Transverse colon (tissue), 4 donors: ENCODE measurements around the gene IGSF21. TPM values are rescaled to one million over a fixed set of nuclear protein-coding genes. Genes with fewer than 3 reads are reported as not detected.

ENCODE experiments used
- DNase-seq: peaks from one replicate; pipeline ENCODE4 v3.0.0-alpha.2; 2019
- H3K27ac ChIP-seq, 4 donors: fragments of 200-600 bp; sonication (generic); 2 replicates each; pipeline ENCODE4 v1.5.1; 2016 to 2018; ENCODE audit warnings: inconsistent platforms in 4 of 4
- H3K27me3 ChIP-seq: fragments of 200-600 bp; sonication (generic); 2 replicates; pipeline ENCODE4 v1.5.1; 2017; ENCODE audit warnings: inconsistent platforms
- H3K36me3 ChIP-seq, 4 donors: fragments of 200-600 bp; sonication (generic); 2 replicates each; pipeline ENCODE4 v1.5.1; 2017 to 2019; ENCODE audit warnings: inconsistent platforms in 4 of 4
- H3K4me1 ChIP-seq, 4 donors: fragments of 200-600 bp; sonication (generic); 2 replicates each; pipeline ENCODE4 v1.5.1; 2017 to 2020; ENCODE audit warnings: inconsistent platforms in 4 of 4
- H3K4me3 ChIP-seq, 4 donors: fragments of 200-600 bp; sonication (generic); 1 replicate in 1 of 4; 2 replicates in 3 of 4; pipeline versions ENCODE4 v1.5.1 to v1.6.1; 2017 to 2019; ENCODE audit warnings: inconsistent platforms in 4 of 4
- H3K9me3 ChIP-seq, 2 donors: fragments of 200-600 bp; sonication (generic); 2 replicates each; pipeline ENCODE4 v1.5.1; 2017 to 2019; ENCODE audit warnings: inconsistent platforms in 2 of 2
- CTCF ChIP-seq, 5 experiments: fragments of 200-600 bp in 3 of 5; fragments of 450-650 bp in 2 of 5; sonication (generic) in 3 of 5; IDR thresholded peaks; 1 replicate in 2 of 5; 2 replicates in 3 of 5; pipeline ENCODE4 v1.5.1; 2016 to 2017; ENCODE audit warnings: antibody characterized with exemption in 5 of 5, inconsistent platforms in 3 of 5, mild to moderate bottlenecking in 2 of 5, moderate library complexity in 1 of 5
- EP300 ChIP-seq: sonication (generic); formaldehyde crosslinking; IDR thresholded peaks from one replicate; pipeline ENCODE4 v1.6.1; 2017; ENCODE audit warnings: antibody characterized with exemption, low read depth
- POLR2A ChIP-seq: fragments of 450-650 bp; IDR thresholded peaks from one replicate; pipeline ENCODE4 v1.6.1; 2016; ENCODE audit warnings: antibody characterized with exemption, mild to moderate bottlenecking, moderate library complexity
- POLR2AphosphoS5 ChIP-seq, 3 donors: sonication (generic); formaldehyde crosslinking; IDR thresholded peaks; one replicate each; pipeline ENCODE4 v1.6.1; 2016; ENCODE audit warnings: antibody characterized with exemption in 3 of 3
- WGBS, 2 donors: methylation state at CpG; one replicate each; pipeline ENCODE4 v1.1.5; 2018; ENCODE audit warnings: low coverage in 1 of 2; 5-methylcytosine and 5-hydroxymethylcytosine counted together
- in situ Hi-C, 4 donors: fragments of 200-750 bp; cut with MboI; loops; one replicate each; pipeline versions ENCODE4 v1.15.0 to v1.15.1; 2017; ENCODE audit warnings: low sequenced_read_pairs in 3 of 4, low pct_ligation_motif_present in 1 of 4, low pct_unique_long_range_greater_than_20kb in 1 of 4
- intact Hi-C: fragments of 100-400 bp; cut with DNase I; formaldehyde crosslinking; loops from one replicate; pipeline ENCODE4 v1.15.1; 2023; ENCODE audit warnings: low total_unique reads
- total RNA-seq, 4 donors: library from RNA; depleted of rRNA; stranded (reverse); fragments of >200 nt; gene quantifications; one replicate each; pipeline ENCODE4 v1.1.0, GENCODE V29; 2016

IGSF21 gene
- total RNA-seq, 4 donors from 2014 or later: 1.1 to 6.8 (median 1.6) TPM; not detected in 1

GRCh38 chr1:18176619-18177018 is 69.0 kb downstream of the IGSF21 start:
- H3K27ac ChIP-seq: no peak overlapping the region
- H3K9me3 ChIP-seq: no peaks in the 10 kb centered on the region
- 40 to 61% methylated on average over 1 to 4 of the region's 4 CpGs for WGBS, 2 donors
- intact Hi-C loops: no loop called here
- no peak overlapping the region for H3K4me3 ChIP-seq
- DNase-seq: no peak
- no peak for TF ChIP-seq EP300
- TF ChIP-seq CTCF (IDR thresholded peaks at IDR 0.05): no peak
- TF ChIP-seq POLR2A: no peak
- no peak for TF ChIP-seq POLR2AphosphoS5 (IDR thresholded peaks at IDR 0.05)
- H3K4me1 ChIP-seq: no peaks in the 10 kb centered on the region
- H3K27me3 ChIP-seq: peaks cover 52% of the 10 kb centered on the region
- H3K36me3 ChIP-seq: no peaks in the 10 kb centered on the region
- in situ Hi-C loops: no loop called here

- H3K27ac ChIP-seq: no peak overlapping the region
- in situ Hi-C loops: no loop called here
- 20 to 24% methylated on average over 8 of the region's 8 CpGs for WGBS, 2 donors
Measured at GRCh38 chr1:18178111-18178510, 70.5 kb downstream of the IGSF21 start.

GRCh38 chr1:18179009-18179408 is 71.4 kb downstream of the IGSF21 start:
- Histone ChIP-seq H3K36me3 (no peaks in the 10 kb centered on the region), H3K4me1 (no peaks in the 10 kb centered on the region), H3K4me3 (no peak overlapping the region), H3K27me3 (peaks cover 51% of the 10 kb centered on the region), H3K27ac (no peak overlapping the region), H3K9me3 (no peaks in the 10 kb centered on the region)
- 80 to 100% methylated on average over 1 to 7 of the region's 7 CpGs for WGBS, 2 donors
- intact Hi-C loops (no loop called here), in situ Hi-C loops (no loop called here)
- DNase-seq: no peak
- TF ChIP-seq POLR2A: no peak
- TF ChIP-seq EP300: no peak
- no peak for TF ChIP-seq POLR2AphosphoS5 (IDR thresholded peaks at IDR 0.05)
- TF ChIP-seq CTCF (IDR thresholded peaks at IDR 0.05): no peak

More at GRCh38 chr1:18178111-18178510, 70.5 kb downstream of the IGSF21 start:
- no peak overlapping the region for H3K4me3 ChIP-seq
- no peaks in the 10 kb centered on the region for H3K36me3 ChIP-seq
- H3K4me1 ChIP-seq: no peaks in the 10 kb centered on the region
- H3K27me3 ChIP-seq: peaks cover 51% of the 10 kb centered on the region
- no peaks in the 10 kb centered on the region for H3K9me3 ChIP-seq
- intact Hi-C loops: no loop called here
- no peak for DNase-seq
- TF ChIP-seq EP300 (no peak), POLR2A (no peak), CTCF (IDR thresholded peaks at IDR 0.05) (no peak), POLR2AphosphoS5 (IDR thresholded peaks at IDR 0.05) (no peak)

- no peak for DNase-seq
Measured at GRCh38 chr1:18182398-18183160, 75.0 kb downstream of the IGSF21 start.

More at GRCh38 chr1:18182398-18183160, 75.0 kb downstream of the IGSF21 start:
- Histone ChIP-seq H3K4me1 (no peaks in the 10 kb centered on the region), H3K9me3 (no peaks in the 10 kb centered on the region), H3K4me3 (no peak overlapping the region), H3K27ac (no peak overlapping the region), H3K36me3 (no peaks in the 10 kb centered on the region), H3K27me3 (peaks cover 24% of the 10 kb centered on the region)
- intact Hi-C loops: no loop called here
- TF ChIP-seq EP300: no peak
- TF ChIP-seq CTCF (IDR thresholded peaks at IDR 0.05): no peak
- no peak for TF ChIP-seq POLR2A
- TF ChIP-seq POLR2AphosphoS5 (IDR thresholded peaks at IDR 0.05): no peak
- WGBS, 2 donors: 58 to 61% methylated on average over 6 to 13 of the region's 13 CpGs
- in situ Hi-C loops: no loop called here
